ENCODE data around the gene HSD17B7.
"Not testable (repeated sequence)": the region's sequence is repeated elsewhere in the genome, so short reads cannot be mapped to it uniquely, and the experiment has no call there.

DNA sequence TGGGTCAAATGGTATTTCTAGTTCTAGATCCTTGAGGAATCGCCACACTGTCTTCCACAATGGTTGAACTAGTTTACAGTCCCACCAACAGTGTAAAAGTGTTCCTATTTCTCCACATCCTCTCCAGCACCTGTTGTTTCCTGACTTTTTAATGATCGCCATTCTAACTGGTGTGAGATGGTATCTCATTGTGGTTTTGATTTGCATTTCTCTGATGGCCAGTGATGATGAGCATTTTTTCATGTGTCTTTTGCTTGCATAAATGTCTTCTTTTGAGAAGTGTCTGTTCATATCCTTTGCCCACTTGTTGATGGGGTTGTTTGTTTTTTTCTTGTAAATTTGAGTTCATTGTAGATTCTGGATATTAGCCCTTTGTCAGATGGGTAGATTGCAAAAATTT is 17.0 kb downstream of the HSD17B7 start:
- TF ChIP-seq ZFP3, ZNF70 (CRISPR knock-in tag; IDR thresholded peaks at IDR 0.05): not testable (repeated sequence)

Data from SK-N-SH treated with all-trans-retinoic acid at 6 μM for 48 hours (cell line).